Thymus (tissue), 11 donors: ENCODE data around the gene PCDH12. TPM values are rescaled to one million over a fixed set of nuclear protein-coding genes. Genes with fewer than 3 reads are reported as not detected.

Experiments used
- DNase-seq, 9 donors: peaks; one replicate each; pipeline ENCODE4 v3.0.0-alpha.2; 2013; ENCODE audit warnings: low spot score in 9 of 9, low read depth in 6 of 9, missing footprints in 1 of 9
- H3K27ac ChIP-seq, 2 donors: one replicate each; pipeline ENCODE4 v1.5.1; 2013; ENCODE audit warnings: control low read depth in 1 of 2, low read depth in 1 of 2, low read length in 1 of 2, mild to moderate bottlenecking in 1 of 2, moderate library complexity in 1 of 2
- H3K27me3 ChIP-seq, 2 donors: one replicate each; pipeline ENCODE4 v1.5.1; 2013; ENCODE audit warnings: low read length in 1 of 2; ENCODE audit not compliant: control insufficient read depth in 2 of 2, insufficient read depth in 1 of 2
- H3K36me3 ChIP-seq, 2 donors: one replicate each; pipeline ENCODE4 v1.5.1; 2013; ENCODE audit warnings: low read length in 1 of 2, mild to moderate bottlenecking in 1 of 2, moderate library complexity in 1 of 2; ENCODE audit not compliant: control insufficient read depth in 2 of 2, insufficient read depth in 2 of 2
- H3K4me1 ChIP-seq, 2 donors: one replicate each; pipeline ENCODE4 v1.5.1; 2013; ENCODE audit warnings: low read length in 2 of 2; ENCODE audit not compliant: control insufficient read depth in 2 of 2, insufficient read depth in 2 of 2
- H3K4me3 ChIP-seq, 2 donors: one replicate each; pipeline ENCODE4 v1.5.1; 2013; ENCODE audit warnings: low read length in 2 of 2, control low read depth in 1 of 2, mild to moderate bottlenecking in 1 of 2
- H3K9me3 ChIP-seq, 2 donors: one replicate each; pipeline ENCODE4 v1.5.1; 2013; ENCODE audit warnings: low read length in 1 of 2, mild to moderate bottlenecking in 1 of 2; ENCODE audit not compliant: control insufficient read depth in 2 of 2, insufficient read depth in 1 of 2
- WGBS: extraction: QIAGEN DNeasy Blood & Tissue Kit; methylation state at CpG from one replicate; pipeline ENCODE4 v1.1.7; 2013; 5-methylcytosine and 5-hydroxymethylcytosine counted together
- polyA plus RNA-seq: library from polyadenylated mRNA; stranded (reverse); fragments of 200-250 nt; gene quantifications from one replicate; pipeline ENCODE4 v1.2.3, GENCODE V29; 2013
- total RNA-seq: library from RNA; stranded (reverse); fragments of 120-200 nt; gene quantifications from one replicate; pipeline ENCODE4 v1.2.4, GENCODE V29; 2013
- donor health status: healthy.

The PCDH12 gene
- total and polyA plus RNA-seq, 2 donors, result 0.52 to 3.4 TPM

DNA sequence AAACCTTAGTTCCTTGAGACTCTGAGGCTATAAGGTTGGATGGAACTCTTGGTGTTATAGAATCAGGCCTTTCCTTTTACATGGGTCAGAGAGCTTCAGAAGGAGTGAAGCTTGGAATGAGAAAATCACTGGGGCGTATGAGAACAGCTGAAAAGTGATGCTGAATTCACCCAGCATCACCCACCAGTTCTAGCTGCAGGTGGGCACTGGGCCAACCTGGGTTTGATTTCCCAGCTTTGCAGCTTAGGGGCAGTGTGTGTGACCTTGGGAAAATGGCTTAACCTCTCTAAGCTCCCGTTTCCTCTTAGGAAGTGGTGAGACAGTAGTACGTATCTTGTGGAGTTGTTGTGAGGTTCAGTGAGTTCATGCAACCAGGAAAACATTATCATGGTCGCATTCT, 10.7 kb downstream of the PCDH12 start:
- H3K9me3 ChIP-seq, result no peaks in the 10 kb centered on the region
- no peak for DNase-seq
- H3K4me1 ChIP-seq, result peaks cover 0 to 9% of the 10 kb centered on the region in 2 donors
- no peak overlapping the region for H3K4me3 ChIP-seq
- 90% methylated on average over 4 of the region's 4 CpGs for WGBS
- H3K27ac ChIP-seq, result no peak overlapping the region
- H3K36me3 ChIP-seq, result no peaks in the 10 kb centered on the region
- no peaks in the 10 kb centered on the region for H3K27me3 ChIP-seq

GRCh38 chr5:141945511-141946051, 12.4 kb downstream of the PCDH12 start:
- Histone ChIP-seq H3K27me3 (no peaks in the 10 kb centered on the region), H3K27ac (no peak overlapping the region), H3K36me3 (no peaks in the 10 kb centered on the region), H3K4me3 (no peak overlapping the region), H3K9me3 (no peaks in the 10 kb centered on the region), H3K4me1 (peaks cover 0 to 2% of the 10 kb centered on the region in 2 donors)
- no peak for DNase-seq
- WGBS, result 90% methylated on average over 25 of the region's 25 CpGs

GRCh38 chr5:141944076-141944475, 13.9 kb downstream of the PCDH12 start:
- 94% methylated on average over 9 of the region's 9 CpGs for WGBS
- Histone ChIP-seq H3K27me3 (no peaks in the 10 kb centered on the region), H3K36me3 (peaks cover 0 to 5% of the 10 kb centered on the region in 2 donors), H3K4me3 (no peak overlapping the region), H3K9me3 (no peaks in the 10 kb centered on the region), H3K27ac (peak overlapping the region in 1 of 2 donors; percentile 20), H3K4me1 (peaks cover 0 to 2% of the 10 kb centered on the region in 2 donors)
- DNase-seq, result no peak

DNA sequence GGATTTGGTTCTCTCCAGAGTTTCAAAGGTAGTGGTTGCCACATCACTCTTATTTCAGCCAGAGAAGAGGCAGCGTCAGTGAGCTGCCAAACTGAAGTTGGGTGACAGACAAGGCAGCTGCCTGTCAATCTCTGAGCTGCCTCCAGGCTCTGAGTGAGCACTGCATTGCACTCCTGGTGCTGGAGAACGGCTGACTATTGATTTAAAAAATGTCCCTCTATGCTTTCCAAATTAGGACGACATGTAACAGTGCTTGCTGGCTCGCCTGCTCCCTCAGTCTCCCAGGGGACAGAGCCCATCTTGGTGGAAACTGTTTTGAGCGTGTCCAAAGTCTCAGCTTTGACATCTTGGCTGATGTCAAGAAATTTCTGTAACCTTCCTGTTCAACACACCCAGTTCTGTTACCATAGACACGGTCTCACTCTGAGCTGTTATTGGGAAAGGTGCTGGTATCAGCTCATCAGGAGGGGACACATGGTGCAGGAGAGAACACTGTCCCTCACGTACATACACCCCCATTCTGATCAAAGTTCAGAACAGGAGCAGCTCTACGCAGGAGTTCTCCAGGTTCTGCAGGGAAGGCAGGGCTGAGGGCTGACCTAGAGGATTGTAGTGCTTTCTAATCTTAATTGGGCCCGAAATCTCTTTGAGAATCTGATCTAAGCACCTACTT, 15.7 kb downstream of the PCDH12 start:
- Histone ChIP-seq H3K27me3 (no peaks in the 10 kb centered on the region), H3K36me3 (peaks cover 11 to 14% of the 10 kb centered on the region in 2 donors), H3K4me1 (peaks cover 0 to 2% of the 10 kb centered on the region in 2 donors), H3K27ac (no peak overlapping the region), H3K4me3 (no peak overlapping the region), H3K9me3 (no peaks in the 10 kb centered on the region)
- DNase-seq, result no peak
- 93% methylated on average over 9 of the region's 9 CpGs for WGBS

DNA sequence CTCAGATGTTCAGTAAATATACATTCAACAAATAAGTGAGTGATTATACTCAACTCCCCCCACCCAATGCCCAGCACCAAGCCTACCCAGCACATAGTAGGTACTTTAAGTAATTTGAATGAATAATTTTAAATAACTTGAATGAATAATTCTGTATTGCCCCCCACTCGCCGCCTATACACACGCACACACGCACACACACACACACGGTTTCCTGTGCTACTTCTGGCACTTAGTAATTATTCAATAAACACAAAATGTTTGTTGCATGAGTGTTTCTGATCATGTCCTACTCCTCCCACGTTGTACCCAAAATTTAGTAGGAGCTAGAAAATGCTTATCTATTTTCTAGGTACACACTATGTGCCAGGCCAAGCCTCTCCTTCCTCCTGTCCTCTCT, 16.2 kb downstream of the PCDH12 start:
- Histone ChIP-seq H3K4me1 (peaks cover 0 to 2% of the 10 kb centered on the region in 2 donors), H3K9me3 (no peaks in the 10 kb centered on the region), H3K27me3 (no peaks in the 10 kb centered on the region), H3K36me3 (peaks cover 16 to 17% of the 10 kb centered on the region in 2 donors), H3K27ac (no peak overlapping the region), H3K4me3 (no peak overlapping the region)
- 94% methylated on average over 6 of the region's 6 CpGs for WGBS
- DNase-seq, result no peak

DNA sequence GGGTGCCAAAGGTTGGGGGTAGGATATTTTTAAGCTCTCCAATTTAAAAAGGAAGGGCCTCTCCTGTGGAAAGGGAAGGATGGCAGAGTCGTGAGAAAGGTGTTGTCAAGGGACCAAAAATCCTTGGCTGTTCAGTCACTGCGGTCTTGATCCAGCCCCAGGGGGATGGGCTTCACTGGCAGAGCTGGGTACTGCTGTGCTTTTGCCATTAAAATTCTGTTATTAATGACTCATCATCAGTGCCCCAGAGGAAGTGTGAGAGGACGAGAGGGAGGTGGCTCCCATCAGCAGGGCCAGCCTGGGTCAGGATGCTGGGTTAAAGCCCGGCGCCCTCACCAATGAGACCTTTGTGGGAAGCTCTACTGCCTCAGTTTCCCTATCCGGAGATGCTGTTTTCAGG, 16.7 kb downstream of the PCDH12 start:
- no peak for DNase-seq
- Histone ChIP-seq H3K4me3 (no peak overlapping the region), H3K36me3 (peaks cover 18% of the 10 kb centered on the region in 2 donors), H3K27me3 (no peaks in the 10 kb centered on the region), H3K27ac (peak overlapping the region in 1 of 2 donors; percentile 9), H3K4me1 (peaks cover 0 to 2% of the 10 kb centered on the region in 2 donors), H3K9me3 (no peaks in the 10 kb centered on the region)
- 89% methylated on average over 6 of the region's 6 CpGs for WGBS

GRCh38 chr5:141940695-141941271, 17.2 kb downstream of the PCDH12 start:
- no peaks in the 10 kb centered on the region for H3K27me3 ChIP-seq
- peaks cover 19 to 20% of the 10 kb centered on the region in 2 donors for H3K36me3 ChIP-seq
- 52% methylated on average over 6 of the region's 6 CpGs for WGBS
- no peak overlapping the region for H3K4me3 ChIP-seq
- H3K9me3 ChIP-seq, result no peaks in the 10 kb centered on the region
- no peak overlapping the region for H3K27ac ChIP-seq
- H3K4me1 ChIP-seq, result peaks cover 0 to 2% of the 10 kb centered on the region in 2 donors
- DNase-seq, result no peak

- H3K4me3 ChIP-seq, result no peak overlapping the region
- 95% methylated on average over 4 of the region's 4 CpGs for WGBS
- no peaks in the 10 kb centered on the region for H3K27me3 ChIP-seq
- DNase-seq, result no peak
- peaks cover 41 to 49% of the 10 kb centered on the region in 2 donors for H3K36me3 ChIP-seq
- H3K27ac ChIP-seq, result no peak overlapping the region
- H3K9me3 ChIP-seq, result no peaks in the 10 kb centered on the region
- H3K4me1 ChIP-seq, result no peaks in the 10 kb centered on the region
Observed at GRCh38 chr5:141935538-141935937, 22.5 kb downstream of the PCDH12 start.

DNA sequence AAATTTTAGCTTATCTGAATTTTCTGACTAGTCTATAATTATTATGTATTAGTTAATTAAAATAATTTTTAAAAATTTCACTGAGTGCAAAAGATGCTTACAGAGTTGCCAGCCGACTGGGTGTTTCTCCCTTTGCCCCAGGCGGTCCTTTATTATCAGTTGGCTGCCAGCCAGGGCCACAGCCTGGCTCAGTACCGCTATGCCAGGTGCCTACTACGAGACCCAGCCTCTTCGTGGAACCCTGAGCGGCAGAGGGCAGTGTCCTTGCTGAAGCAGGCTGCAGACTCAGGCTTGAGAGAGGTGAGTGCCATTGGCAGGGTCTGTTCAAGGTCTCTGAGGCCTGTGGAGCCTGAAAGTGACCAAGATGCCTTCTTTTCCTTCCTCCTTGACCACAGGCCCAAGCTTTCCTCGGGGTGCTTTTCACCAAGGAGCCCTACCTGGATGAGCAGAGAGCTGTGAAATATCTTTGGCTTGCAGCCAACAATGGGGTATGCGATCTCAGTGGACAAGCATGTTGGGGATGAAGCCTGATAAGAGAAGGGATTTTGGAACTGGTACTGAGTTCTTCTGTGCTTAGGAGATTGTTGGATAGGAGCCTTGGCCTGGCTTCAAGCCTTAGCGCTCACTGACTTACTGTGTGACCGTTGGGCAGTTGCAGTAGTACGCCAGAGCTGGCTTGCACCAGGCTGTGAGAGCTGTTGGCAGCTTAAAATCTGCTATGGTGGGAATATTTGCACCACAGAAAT, 23.7 kb downstream of the PCDH12 start:
- WGBS, result 94% methylated on average over 11 of the region's 11 CpGs
- Histone ChIP-seq H3K4me1 (no peaks in the 10 kb centered on the region), H3K36me3 (peaks cover 46 to 61% of the 10 kb centered on the region in 2 donors), H3K27me3 (no peaks in the 10 kb centered on the region), H3K27ac (no peak overlapping the region), H3K9me3 (no peaks in the 10 kb centered on the region), H3K4me3 (no peak overlapping the region)
- DNase-seq, result no peak
